ENCODE data around the gene SLX4.

DNA sequence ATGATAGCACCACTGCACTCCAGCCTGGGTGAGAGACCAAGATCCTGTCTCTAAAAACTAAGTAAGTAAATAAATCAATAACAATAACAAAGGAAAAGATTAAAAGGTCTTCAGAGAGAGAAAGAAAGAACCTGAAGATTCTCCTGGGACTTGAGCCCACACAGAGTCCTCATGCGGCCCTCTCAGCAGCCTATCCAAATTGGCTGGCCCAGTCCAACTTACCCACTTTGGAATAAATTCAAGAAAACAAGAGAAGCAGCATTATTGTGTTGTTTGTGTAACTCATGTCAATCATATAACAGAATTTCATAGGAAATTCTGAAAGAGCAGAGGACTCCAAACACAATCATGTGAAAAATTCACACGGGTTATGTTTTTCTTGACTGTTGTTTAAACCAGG, 3.8 kb downstream of the SLX4 start:
- TF ChIP-seq POLR2A (IDR thresholded peaks at IDR 0.05; ENCODE audit: low read depth, low read length): no peak
- no peak for TF ChIP-seq POLR2AphosphoS5 (IDR thresholded peaks at IDR 0.05; ENCODE audit: low read depth, low read length)
- no peak for TF ChIP-seq TAF1 (IDR thresholded peaks at IDR 0.05; ENCODE audit: borderline replicate concordance, low read depth, low read length)

All from GM12892 (cell line).